ENCODE measurements around the gene SLC9A2.

DNA sequence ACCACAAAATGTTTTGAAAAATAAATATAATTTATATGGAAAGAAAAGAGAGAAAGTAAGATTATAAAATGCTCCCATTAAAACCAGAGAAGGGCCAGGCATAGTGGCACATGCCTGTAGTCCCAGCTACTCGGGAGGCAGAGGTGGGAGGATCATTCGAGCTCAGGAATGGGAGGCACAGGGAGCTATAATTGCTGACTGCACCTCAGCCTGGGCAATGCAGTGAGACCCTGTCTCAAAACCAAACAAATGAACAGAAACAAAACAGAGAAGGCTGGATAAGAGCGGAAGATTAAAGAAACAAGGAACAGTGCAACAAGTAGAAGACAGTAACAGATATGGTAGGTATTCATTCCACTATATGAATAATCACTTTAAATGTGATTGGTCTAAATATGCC is 123.9 kb downstream of the SLC9A2 start:
- TF ChIP-seq, protein P1, sequence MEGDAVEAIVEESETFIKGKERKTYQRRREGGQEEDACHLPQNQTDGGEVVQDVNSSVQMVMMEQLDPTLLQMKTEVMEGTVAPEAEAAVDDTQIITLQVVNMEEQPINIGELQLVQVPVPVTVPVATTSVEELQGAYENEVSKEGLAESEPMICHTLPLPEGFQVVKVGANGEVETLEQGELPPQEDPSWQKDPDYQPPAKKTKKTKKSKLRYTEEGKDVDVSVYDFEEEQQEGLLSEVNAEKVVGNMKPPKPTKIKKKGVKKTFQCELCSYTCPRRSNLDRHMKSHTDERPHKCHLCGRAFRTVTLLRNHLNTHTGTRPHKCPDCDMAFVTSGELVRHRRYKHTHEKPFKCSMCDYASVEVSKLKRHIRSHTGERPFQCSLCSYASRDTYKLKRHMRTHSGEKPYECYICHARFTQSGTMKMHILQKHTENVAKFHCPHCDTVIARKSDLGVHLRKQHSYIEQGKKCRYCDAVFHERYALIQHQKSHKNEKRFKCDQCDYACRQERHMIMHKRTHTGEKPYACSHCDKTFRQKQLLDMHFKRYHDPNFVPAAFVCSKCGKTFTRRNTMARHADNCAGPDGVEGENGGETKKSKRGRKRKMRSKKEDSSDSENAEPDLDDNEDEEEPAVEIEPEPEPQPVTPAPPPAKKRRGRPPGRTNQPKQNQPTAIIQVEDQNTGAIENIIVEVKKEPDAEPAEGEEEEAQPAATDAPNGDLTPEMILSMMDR (IDR thresholded peaks at IDR 0.05; ENCODE audit: insufficient read depth, low read depth, low read length) = no peak
- no peak for TF ChIP-seq EZH2 (IDR thresholded peaks at IDR 0.05; ENCODE audit: insufficient read depth, low read length)
